Thyroid gland (tissue), 4 donors: Measurements from ENCODE around the gene GRIN2C.

Experiments
- POLR2A ChIP-seq, 2 donors: fragments of 450-650 bp; IDR thresholded peaks; one replicate each; pipeline ENCODE4 v1.6.1; 2017; ENCODE audit warnings: antibody characterized with exemption in 2 of 2, mild to moderate bottlenecking in 2 of 2, moderate library complexity in 1 of 2
- TF ChIP-seq, protein P1 (sequence below), 6 experiments: fragments of 200-600 bp in 3 of 6; fragments of 450-650 bp in 3 of 6; sonication (generic) in 3 of 6; IDR thresholded peaks; one replicate each; pipeline ENCODE4 v1.5.1; 2016 to 2019; ENCODE audit warnings: antibody characterized with exemption in 6 of 6, mild to moderate bottlenecking in 2 of 6, inconsistent platforms in 1 of 6, moderate library complexity in 1 of 6

DNA sequence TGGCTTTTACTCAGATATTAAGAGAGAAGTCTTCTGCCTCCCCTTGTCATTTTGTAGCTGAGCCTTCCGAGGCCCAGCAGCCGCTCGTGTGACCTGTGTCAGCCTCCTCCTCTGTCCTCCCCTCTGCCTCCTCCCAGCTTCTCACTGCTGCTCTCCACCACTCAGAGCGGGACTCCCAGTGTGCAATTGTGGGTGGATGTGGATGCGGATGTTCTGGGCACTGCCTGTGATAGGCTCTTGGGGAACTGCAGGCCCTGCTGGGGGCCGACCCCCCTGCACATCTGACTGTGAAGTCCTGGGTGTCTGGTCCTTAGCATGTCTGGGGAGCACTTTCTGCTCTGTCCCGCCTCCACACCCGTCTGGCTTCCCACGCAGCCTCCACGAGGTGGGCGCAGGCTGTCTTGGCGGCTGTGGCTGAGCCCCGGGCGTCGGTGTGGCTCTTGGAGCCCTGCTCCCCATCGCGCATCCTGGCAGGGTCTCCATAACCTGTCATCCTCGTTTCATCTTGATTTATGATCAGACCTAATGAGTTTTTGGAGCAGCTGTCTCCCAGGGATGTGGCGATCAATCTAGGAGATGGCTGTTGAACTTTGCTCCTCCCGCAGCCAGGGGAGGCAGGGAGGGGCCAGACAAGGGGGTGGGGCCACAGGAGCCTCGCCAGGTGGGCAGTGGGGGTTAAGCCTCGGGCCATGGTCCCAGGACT is 28.1 kb downstream of the GRIN2C start:
- TF ChIP-seq, protein P1, sequence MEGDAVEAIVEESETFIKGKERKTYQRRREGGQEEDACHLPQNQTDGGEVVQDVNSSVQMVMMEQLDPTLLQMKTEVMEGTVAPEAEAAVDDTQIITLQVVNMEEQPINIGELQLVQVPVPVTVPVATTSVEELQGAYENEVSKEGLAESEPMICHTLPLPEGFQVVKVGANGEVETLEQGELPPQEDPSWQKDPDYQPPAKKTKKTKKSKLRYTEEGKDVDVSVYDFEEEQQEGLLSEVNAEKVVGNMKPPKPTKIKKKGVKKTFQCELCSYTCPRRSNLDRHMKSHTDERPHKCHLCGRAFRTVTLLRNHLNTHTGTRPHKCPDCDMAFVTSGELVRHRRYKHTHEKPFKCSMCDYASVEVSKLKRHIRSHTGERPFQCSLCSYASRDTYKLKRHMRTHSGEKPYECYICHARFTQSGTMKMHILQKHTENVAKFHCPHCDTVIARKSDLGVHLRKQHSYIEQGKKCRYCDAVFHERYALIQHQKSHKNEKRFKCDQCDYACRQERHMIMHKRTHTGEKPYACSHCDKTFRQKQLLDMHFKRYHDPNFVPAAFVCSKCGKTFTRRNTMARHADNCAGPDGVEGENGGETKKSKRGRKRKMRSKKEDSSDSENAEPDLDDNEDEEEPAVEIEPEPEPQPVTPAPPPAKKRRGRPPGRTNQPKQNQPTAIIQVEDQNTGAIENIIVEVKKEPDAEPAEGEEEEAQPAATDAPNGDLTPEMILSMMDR (IDR thresholded peaks at IDR 0.05) = no peak
- TF ChIP-seq POLR2A (IDR thresholded peaks at IDR 0.05) = no peak
